Thoracic aorta (tissue), 2 donors: ENCODE measurements around the gene CCM2L. TPM values are rescaled to one million over a fixed set of nuclear protein-coding genes. Genes with fewer than 3 reads are reported as not detected.

ENCODE experiments used
- ATAC-seq: fragments of 150-250 bp; one replicate; pipeline ENCODE4 v1.8.0; 2017; ENCODE audit warnings: low read depth; ENCODE audit not compliant: insufficient number of reproducible peaks, low FRiP score
- DNase-seq: peaks from one replicate; pipeline ENCODE4 v3.0.0-alpha.2; 2020; ENCODE audit warnings: low spot score
- H3K27ac ChIP-seq, 2 donors: fragments of 200-600 bp; sonication (generic); 1 replicate in 1 of 2; 2 replicates in 1 of 2; pipeline ENCODE4 v1.5.1; 2016; ENCODE audit warnings: mild to moderate bottlenecking in 2 of 2, moderate library complexity in 2 of 2
- H3K27me3 ChIP-seq: fragments of 200-600 bp; sonication (generic); replicated peaks from 2 replicates; pipeline ENCODE4 v1.6.0; 2016; ENCODE audit warnings: mild to moderate bottlenecking; ENCODE audit not compliant: insufficient read depth
- H3K36me3 ChIP-seq: fragments of 200-600 bp; sonication (generic); one replicate; pipeline ENCODE4 v1.5.1; 2016
- H3K4me1 ChIP-seq, 2 donors: fragments of 200-600 bp; sonication (generic); 1 replicate in 1 of 2; 2 replicates in 1 of 2; pipeline versions ENCODE4 v1.5.1 to v1.6.0; 2016; ENCODE audit warnings: low read depth in 2 of 2, mild to moderate bottlenecking in 1 of 2; ENCODE audit not compliant: control insufficient read depth in 1 of 2
- H3K4me3 ChIP-seq: fragments of 200-600 bp; sonication (generic); 2 replicates; pipeline ENCODE4 v1.5.1; 2016; ENCODE audit warnings: mild to moderate bottlenecking
- H3K9me3 ChIP-seq: fragments of 200-600 bp; sonication (generic); 2 replicates; pipeline ENCODE4 v1.5.1; 2016
- CTCF ChIP-seq: fragments of 200-600 bp; sonication (generic); IDR thresholded peaks from one replicate; pipeline ENCODE4 v1.5.1; 2019; ENCODE audit warnings: antibody characterized with exemption
- total RNA-seq, 2 donors: library from RNA; depleted of rRNA; stranded (reverse); fragments of >200 nt; gene quantifications; one replicate each; pipeline versions ENCODE4 v1.1.0 to v1.2.3, GENCODE V29; 2016

CCM2L gene
- total RNA-seq, 2 donors from 2014 or later: 2.7 to 6.4 TPM

DNA sequence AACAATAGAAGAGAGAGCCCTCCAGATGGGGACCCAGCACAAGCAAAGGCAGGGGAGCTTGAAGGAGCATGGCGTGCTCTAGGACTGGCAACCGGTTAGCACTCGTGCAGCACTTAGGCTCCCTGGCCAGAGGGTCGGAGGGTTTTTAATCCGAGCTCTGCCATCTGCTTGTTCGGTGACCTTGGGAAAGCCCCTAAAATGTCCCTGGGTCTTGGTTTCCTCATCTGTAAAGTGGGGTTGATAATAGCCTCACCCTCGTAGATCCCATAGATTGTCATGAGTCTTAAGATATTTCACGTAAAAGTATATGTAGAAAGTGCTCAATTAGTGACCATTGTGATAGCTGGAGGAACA is 25.2 kb downstream of the CCM2L start:
- TF ChIP-seq CTCF: no peak
- no peaks in the 10 kb centered on the region for H3K27me3 ChIP-seq
- no peak overlapping the region for H3K4me3 ChIP-seq
- no peak for DNase-seq
- H3K36me3 ChIP-seq: no peaks in the 10 kb centered on the region
- ATAC-seq: no peak
- no peaks in the 10 kb centered on the region for H3K9me3 ChIP-seq
- peaks cover 4 to 6% of the 10 kb centered on the region in 2 donors for H3K4me1 ChIP-seq
- H3K27ac ChIP-seq: no peak overlapping the region

- Histone ChIP-seq H3K27ac (no peak overlapping the region), H3K4me3 (no peak overlapping the region), H3K4me1 (peaks cover 1% of the 10 kb centered on the region in 2 donors), H3K27me3 (no peaks in the 10 kb centered on the region), H3K9me3 (no peaks in the 10 kb centered on the region), H3K36me3 (no peaks in the 10 kb centered on the region)
- TF ChIP-seq CTCF: no peak
- DNase-seq (no peak), ATAC-seq (no peak)
Observed at GRCh38 chr20:32036252-32036651, 26.0 kb downstream of the CCM2L start.

DNA sequence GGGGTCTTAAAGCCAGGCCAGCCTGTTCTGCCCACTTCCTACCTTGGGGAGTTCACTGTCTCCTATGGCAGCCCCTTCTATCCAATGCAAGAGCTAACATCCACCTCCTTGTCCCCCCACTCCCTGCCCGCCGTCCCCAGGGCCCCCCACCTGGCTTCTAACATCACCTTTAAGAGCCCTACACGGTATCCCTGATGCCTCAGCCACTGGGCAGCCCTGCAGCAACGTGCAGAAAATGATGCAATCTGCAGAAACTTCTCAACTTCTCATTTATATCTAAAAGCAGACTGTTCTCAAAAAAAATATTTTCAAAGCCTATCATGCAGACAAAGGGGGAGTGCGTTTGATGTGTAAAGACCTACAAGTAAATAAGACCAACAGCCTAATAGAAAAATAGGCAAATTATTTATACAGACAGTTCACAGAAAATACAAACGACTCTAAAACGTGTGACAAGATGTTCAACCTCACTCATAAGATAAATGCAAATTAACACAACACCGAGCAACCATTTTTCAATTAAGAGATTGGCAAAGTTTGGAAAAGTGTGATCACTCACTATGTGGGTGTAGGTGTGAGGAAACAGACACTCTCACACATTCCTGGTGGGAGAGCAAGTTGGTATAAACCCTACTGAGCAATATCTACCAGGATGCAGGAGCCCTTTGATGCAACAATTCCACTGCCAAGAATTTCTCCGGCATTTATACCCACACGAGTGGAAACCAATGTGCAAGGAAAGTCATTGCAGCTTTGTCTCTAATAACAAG is 26.7 kb downstream of the CCM2L start:
- Histone ChIP-seq H3K4me1 (no peaks in the 10 kb centered on the region), H3K27me3 (no peaks in the 10 kb centered on the region), H3K9me3 (no peaks in the 10 kb centered on the region), H3K36me3 (no peaks in the 10 kb centered on the region), H3K27ac (no peak overlapping the region), H3K4me3 (no peak overlapping the region)
- no peak for TF ChIP-seq CTCF
- no peak for DNase-seq
- no peak for ATAC-seq

DNA sequence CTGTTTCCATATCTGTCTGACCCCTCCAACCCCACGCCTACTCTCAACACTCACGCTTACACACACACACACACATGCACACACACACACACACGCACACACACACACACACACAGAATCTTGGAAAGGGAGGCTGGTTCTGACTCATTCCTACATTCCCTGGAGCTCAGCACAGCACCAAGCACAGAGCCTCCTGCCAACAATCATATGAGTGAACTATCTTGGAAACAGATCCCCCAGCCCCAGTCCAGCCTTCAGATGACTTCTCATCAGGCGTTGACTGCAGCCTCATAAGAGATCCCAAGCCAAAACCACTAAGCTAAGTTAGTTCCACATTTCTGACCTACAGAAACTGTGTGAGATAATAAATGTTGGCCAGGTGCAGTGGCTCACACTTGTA is 27.7 kb downstream of the CCM2L start:
- no peak overlapping the region for H3K4me3 ChIP-seq
- no peaks in the 10 kb centered on the region for H3K4me1 ChIP-seq
- TF ChIP-seq CTCF: no peak
- no peak for DNase-seq
- no peaks in the 10 kb centered on the region for H3K27me3 ChIP-seq
- no peaks in the 10 kb centered on the region for H3K36me3 ChIP-seq
- no peak for ATAC-seq
- H3K9me3 ChIP-seq: no peaks in the 10 kb centered on the region
- H3K27ac ChIP-seq: no peak overlapping the region

GRCh38 chr20:32040142-32040953 is 30.1 kb downstream of the CCM2L start:
- no peak overlapping the region for H3K27ac ChIP-seq
- no peaks in the 10 kb centered on the region for H3K27me3 ChIP-seq
- no peak for TF ChIP-seq CTCF
- no peaks in the 10 kb centered on the region for H3K36me3 ChIP-seq
- no peak for DNase-seq
- H3K9me3 ChIP-seq: no peaks in the 10 kb centered on the region
- no peak for ATAC-seq
- H3K4me1 ChIP-seq: no peaks in the 10 kb centered on the region
- no peak overlapping the region for H3K4me3 ChIP-seq
